ENCODE results near the gene GTF3A.
"Not testable (repeated sequence)": the region's sequence is repeated elsewhere in the genome, so short reads cannot be mapped to it uniquely, and the experiment has no call there.

GTF3A gene

DNA sequence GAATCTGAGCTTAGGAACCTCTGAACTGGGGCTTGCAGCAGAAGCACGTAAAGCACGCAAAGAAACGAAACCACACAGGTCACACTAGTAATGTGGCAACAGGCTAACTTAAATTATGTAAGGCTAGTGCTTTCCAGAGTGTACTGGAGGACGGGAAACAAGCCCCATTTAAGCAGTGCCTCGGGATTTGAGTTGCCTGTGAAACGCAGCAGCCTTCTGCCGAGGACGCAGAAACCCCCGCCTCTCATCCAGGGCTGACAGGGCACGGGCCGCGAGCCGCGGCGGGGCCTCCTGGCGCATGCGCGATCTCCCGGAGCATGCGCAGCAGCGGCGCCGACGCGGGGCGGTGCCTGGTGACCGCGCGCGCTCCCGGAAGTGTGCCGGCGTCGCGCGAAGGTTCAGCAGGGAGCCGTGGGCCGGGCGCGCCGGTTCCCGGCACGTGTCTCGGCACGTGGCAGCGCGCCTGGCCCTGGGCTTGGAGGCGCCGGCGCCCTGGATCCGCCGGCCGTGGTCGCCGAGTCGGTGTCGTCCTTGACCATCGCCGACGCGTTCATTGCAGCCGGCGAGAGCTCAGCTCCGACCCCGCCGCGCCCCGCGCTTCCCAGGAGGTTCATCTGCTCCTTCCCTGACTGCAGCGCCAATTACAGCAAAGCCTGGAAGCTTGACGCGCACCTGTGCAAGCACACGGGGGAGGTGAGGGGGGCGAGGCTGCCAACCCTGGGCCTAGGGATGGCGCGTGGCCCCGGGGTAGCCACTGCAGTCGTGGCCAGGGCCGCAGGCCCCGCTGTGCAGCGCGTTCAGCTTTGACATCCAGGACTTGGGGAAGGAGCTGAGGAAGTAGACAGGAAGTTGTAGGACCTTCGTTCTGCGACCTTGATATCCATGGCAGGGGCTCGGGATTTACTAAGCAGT, at the start of gene GTF3A:
Gene GTF3A (plus strand): TSS at position 374 of the 912 bp plus-strand sequence.
- DNase-seq = peak; percentile 88

DNA sequence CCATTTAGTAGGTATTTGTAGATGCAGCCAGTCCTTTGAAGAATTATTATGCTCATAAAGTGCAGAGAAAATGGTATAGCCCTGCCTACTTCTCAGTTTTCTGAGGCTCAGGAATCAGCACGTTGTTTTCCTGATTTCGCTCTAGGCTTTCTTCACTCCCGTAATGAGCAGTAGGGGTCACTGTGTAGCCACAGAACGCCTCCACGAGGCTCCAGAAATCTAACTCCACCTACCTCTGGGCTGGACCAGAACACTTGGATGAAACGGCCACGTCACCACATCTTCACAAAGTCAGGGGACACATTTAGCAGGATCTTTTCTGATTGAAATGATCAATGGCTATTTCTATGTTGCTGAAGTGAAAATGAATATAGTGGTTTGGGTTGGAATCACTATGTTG, 49.8 kb upstream of the GTF3A start:
- peak; percentile 65 for DNase-seq

DNA sequence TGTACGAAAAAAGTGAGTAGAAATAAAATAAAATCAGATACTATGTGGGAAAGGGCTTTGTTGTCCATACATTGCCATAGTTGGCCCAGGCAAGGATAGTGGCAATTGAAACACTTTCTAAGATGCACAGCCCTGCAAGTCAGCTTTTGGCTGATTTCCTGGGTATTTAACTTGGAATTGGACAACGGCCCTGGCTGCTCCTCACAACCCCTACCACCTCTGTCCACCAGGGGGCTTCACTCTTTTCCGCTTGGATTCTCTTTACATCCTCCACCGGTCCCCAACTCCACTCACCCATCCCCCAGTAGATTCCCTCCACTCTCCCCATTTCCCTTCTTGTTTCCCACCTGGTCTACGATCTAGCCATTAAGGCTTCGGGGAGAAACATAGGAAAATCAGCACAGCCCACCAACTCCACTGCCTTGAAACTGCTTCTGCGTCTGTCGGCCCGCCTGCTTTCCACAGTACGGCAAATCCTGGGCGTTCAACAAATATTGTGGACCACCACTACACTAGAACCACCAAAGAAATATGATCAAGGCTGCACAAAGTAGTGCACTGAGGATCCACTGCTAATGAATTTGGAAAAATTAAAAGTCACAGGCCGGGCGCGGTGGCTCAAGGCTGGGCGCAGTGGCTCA, 48.6 kb upstream of the GTF3A start:
- peak; percentile 80 for DNase-seq

DNA sequence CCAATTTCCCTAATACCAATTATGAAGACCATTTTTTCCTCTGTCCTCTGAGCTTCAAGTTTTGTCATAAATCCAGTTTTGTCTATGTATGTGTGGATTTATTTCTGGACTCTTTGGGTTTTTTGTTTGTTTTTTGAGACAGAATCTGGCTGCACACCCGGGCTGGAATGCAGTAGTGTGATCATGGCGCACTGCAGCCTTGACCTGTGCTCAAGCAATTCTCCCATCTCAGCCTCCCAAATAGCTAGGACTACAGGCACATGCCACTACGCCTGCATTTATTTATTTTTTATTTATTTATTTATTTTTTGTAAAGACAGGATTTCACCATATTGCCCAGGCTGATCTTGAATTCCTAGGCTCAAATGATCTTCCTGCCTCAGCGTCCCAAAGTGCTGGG, 45.3 kb upstream of the GTF3A start:
- DNase-seq = no peak

DNA sequence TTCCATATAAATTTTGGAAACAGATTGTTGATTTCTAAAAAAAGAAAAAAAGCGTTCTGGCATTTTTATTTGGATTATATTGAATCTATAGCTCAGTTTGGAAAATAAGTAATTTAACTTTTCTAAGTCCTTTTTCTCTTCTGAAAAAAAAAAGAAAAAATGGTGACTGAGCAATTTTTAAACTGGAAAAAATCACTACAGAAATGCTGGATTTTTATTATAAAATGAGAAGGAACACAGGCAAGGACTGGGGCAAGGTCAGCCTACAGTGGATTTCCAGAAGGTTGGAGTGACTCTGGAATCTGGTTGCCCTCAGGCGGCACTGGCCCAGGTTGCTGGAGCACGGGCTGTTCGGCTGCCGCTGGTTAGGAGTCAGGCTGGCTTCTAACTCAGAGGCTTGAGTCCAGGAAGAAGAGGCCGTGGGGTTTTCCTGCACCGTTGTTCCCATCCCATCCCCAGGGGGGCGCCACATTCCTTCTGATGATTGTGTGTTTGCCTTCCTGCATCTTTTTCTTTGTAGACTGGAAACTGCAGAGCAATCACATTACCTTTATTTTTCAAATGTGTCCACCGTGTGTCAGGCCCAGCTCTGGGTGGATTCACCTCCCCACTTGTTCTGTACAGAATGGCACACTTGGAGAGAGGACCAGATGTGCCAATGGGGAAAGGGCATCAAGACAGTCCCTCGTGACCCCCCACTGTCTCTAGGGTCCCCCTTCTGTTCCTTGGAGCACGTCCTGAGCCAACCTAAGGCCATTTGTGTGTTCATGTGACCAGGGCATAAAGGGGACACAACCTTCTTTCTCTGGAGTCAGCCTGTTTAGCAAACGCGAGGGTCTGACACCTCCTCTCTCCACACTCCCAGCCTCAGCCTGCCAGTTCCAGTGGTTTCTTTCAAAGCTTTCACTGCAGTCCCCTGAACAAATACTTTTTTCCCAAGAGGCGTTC, 44.5 kb upstream of the GTF3A start:
- DNase-seq = peak; percentile 82

DNA sequence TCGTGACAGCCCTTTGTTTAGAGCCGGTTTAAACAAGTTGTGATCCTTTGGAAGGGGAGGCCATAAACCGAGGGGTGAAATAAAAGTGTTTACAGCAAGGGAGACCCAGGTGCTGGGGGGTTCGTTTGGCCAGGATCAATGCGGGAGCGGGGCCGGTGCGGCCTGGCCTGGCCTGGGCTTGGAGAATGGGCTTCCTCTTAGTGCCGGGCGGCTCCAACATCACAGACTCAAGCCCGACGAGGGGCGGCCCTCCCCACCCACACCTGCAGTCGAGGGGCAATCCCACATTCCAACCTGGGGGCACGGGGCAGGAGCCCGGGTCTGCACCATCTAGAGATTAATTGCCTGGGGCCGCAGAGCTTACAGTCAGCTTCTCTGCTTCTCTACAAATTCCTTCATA, 42.8 kb upstream of the GTF3A start:
- no peak for DNase-seq

DNA sequence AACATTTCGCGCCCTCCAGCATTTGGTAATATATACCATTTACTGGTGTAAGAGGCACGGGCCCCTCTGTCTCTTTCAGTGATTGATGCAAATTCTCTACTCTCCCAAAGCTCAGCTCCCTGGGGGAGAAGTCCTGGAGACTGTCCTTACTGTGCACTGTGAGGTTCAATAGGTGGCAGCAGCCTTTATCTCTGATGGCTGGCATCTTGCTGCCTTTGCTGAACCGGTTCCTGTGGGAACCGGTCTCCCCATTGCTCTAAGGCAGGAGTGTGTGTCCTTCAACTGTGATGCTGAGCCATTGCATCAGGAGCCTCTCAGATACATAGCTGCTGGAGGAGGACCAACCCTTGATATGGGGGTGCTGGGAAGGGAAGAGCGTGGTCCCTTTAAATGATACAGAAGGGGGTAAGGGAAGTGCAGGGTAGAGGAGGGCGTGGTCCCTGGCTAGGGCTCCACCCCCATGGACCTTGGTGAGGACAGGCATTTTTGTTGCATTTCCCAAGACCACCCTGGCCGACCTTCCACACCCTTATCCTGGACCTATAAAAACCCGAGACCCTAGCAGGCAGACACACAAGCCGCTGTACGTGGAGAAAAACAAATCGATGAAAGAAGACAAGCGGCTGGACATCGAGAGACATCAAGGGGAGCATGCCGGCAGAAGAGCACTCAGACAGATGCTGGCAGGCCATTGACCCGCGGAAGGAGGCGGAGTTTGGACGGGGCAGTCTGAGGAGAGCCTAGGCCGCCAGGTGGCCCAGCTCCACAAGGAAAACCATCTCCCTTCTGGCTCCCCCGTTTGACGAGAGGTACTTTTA, 41.1 kb upstream of the GTF3A start:
- no peak for DNase-seq

DNA sequence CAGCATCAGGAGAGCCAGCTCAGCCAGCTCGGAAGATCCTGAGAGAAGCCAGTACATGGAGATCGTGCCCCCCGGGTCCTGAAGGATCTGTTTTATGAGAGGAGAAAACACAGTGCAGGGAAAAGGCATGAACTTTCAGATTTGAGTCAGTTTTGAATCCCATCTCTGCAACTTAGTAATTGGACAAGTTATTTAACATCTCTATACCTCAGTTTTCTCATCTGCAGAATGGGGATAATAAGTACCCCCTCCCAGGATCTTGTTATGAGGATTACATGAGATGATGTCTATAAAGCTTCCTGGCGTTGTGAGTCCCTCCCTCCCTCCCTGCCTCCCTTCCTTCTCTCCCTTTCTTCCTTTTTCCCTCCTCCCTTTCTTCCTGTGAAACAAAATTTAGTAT, 40.1 kb upstream of the GTF3A start:
- no peak for DNase-seq

DNA sequence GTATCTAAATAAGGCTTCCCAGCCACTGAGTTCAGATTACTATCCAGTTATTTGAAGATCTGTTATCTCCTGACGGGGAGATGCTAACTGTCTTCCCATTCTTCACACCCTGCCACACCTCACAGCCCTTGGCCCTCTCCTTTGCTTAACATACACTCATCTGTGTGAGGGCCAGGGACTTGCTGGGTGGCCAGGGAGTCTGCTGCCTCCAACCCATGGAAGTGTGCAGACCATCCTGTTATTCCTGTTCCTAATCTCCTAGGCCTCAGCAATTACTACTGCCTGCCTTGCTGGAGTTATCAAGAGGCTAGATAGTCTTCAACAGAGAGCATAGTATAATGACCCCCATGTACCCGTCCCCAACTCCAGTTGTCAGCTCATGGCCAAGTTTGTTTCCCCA, 36.2 kb upstream of the GTF3A start:
- no peak for DNase-seq

DNA sequence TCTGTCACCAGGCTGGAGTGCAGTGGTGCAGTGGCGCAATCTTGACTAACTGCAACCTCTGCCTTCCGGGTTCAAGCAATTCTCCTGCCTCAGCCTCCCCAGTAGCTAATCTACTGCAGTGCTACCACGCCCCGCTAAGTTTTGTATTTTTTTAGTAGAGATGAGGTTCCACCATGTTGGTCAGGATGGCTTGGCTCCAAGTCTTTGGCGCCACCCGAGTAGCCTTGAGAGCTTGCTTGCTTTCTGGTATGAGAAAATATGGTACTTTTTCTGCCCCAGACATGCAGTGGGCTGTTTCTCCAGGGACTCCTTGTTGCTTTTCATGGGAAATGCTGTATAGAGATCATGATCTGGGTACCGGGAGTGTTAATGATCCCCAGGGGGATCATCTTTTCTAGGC, 34.5 kb upstream of the GTF3A start:
- no peak for DNase-seq

DNA sequence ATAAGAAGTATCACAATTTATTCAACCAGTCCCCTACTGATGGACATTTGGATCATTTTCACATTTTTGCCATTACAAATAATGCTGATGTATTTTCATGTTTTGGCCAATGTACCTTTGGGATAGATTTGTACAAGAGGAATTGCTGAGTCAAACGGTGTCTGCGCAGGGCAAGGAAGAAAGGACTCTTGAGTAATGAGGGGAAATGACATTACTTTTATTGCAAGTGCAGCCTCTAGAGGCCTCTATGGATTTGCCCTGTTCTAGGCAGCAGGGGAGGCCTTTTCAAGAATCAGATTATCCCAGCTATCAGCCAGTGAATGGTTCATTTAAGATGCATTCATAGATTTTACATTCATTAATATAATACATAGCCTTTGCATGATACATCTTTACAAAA, 32.9 kb upstream of the GTF3A start:
- no peak for DNase-seq

DNA sequence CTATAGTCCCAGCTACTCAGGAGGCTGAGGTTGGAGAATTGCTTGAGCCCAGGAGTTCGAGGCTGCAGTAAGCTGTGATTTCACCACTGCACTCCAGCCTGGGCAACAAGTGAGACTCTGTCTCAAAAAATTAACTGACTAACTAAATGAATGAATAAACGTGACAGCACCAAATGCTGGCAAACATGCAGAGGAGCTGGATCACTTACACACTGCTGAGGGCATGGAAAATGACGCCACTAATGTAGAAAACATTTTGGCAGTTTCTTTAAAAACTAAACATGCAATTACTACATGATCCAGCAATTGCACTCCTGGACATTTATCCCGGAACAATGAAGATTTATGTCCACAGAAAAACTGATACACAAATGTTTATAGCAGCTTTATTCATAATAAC, 31.3 kb upstream of the GTF3A start:
- DNase-seq = no peak

DNA sequence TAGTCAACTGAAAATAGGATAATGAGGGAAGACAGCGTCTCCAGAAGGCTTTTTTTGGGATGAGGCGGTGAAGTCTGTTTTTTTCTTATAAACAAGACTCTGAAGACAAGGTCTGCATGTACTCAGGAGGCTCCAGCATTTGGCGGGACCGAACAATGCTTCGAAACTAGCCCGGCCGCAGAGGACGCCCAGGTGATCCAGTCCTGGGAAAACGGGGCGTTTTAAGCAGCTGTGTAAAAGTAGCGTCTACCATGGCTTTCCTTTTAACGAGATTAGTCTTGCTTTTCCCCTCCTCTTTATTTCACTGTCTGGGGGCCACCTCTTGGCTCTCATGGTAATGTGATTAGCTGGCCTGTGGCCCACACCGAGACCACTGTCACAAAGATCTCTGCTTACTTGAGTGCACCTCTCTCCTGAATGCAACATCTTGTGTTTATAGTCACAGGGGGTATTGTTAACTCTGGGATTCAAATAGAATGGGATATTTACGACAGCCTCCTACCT, 29.4 kb upstream of the GTF3A start:
- DNase-seq = no peak

DNA sequence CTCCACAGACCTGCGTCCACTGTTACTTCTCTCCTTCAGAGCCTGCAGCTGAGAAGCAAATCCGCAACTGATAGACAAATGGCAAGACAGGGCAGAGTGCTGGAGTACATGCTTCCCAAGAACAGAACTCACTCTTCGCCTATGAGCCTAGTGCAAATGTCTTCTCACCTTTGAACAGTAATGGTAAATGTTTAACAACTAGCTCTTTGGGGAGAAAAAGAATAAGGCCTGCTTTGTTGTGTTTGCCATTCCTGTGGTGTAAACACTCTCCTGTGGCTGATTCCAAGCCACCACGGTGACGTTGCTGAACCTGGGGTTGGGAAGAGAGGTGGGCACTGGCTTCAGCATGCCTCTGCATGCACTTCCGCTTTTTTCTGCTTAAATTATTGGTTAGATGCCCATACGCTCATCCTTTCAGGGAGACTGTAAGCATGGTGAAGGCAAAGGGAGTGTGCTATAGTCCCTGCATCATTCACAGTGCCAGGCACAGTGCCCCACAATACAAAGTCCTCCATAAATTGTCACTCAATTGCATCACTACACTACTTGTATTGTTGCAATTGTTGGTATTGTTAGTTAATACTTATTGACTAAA, 28.1 kb upstream of the GTF3A start:
- DNase-seq = no peak

DNA sequence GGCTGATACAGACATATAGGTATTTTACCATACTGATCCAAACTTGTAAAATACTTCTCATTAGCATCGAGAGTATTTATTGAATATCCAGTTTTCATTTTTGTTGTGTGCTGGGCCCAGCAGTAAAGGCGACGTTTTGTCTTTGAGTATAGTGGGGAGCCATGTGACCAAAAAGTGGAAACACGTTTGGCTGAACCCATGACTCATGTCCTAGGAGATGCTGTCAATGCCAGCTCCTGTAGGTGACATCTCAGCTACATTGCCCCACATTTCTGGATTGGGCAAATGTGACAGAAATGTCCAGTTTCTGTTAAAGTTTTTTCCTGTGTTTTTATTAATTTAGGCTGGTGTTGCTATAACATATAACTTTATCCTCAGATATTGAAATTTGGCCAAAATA, 26.1 kb upstream of the GTF3A start:
- no peak for DNase-seq

DNA sequence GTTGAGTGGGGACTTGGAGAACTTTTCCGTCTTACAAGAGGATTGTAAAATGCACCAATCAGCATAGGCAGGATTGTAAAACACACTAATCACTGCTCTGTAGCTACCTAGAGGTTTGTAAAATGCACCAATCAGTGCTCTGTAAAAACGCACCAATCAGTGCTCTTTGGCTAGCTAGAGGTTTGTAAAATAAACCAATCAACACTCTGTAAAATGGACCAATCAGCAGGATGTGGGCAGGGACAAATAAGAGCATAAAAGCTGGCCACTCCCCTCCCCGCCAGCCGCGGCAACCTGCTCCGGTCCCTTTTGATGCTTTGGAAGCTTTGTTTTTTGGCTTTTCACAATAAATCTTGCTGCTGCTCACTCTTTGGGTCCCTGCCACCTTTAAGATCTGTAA, 24.0 kb upstream of the GTF3A start:
- not testable (repeated sequence) for DNase-seq

DNA sequence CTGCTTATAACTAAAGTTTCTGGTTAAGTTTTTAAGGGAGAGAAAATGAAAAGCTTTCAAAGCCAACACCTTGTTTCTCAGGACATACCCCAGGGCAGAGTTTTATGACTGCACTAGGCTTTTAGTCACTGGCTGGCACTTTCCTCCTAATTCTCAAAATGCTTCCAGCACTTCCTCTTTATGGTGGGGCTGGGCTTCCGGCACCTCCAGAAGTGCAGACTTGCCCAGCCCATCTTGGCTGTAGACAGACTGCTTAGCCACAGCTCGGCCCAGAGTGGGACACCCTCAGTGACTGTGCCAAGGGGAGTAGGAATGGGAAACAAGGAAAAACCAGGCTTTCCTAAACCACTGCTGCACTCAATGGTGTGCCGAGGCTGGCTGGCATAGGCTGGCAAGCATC, 23.2 kb upstream of the GTF3A start:
- DNase-seq = no peak

DNA sequence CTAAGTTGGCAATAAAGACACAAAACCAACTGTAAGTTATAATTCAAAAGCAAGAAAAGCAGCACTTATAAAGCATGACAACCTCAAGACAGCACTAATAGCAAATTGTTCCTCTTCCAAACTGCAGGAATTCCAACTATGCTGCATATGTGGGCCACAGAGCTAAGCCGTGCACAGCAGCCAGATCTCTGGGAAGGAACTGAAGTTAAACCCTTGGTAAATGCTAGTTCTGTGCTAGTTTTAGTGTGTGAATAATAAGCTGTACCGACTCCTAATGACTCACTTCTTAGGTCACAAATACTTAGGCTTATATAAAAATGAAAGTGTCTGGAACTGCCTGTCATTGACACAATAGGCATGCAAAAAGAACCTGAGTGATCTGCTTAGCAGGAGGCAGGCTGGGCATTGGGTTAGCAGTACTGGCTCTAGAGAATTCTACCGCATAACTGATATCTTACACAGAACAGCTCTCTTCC, 21.2 kb upstream of the GTF3A start:
- no peak for DNase-seq

DNA sequence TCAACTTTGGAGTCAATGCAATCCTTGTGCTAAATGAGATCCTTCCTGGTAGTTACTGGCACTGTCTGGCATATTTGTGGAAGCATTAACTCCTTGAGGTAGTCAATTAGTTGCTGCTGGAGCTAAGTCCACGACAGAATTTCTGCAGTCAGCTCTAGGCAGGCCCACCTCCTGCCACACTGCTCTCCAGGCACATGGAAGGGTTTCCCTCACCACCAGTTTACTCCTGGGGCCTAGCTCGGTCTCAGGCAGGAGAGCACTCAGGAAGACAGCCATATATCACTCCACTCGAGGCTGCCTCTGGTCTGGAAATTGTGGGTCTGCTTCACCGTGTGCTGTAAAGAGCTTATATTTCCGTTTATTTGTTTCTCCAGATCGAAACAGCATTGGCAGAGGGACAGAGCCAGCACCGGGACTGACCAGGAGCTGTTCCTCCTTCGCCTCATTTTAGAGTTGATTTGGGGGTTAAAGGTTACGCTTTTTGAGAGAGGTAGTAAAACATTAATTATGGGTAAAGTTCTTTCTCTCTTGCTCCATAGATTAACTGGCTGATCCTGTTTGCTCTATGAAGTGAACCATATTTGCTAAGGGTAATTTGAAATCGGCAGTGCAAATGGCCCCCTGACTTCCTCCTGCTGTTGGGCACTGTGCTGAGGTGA, 20.6 kb upstream of the GTF3A start:
- DNase-seq = no peak

DNA sequence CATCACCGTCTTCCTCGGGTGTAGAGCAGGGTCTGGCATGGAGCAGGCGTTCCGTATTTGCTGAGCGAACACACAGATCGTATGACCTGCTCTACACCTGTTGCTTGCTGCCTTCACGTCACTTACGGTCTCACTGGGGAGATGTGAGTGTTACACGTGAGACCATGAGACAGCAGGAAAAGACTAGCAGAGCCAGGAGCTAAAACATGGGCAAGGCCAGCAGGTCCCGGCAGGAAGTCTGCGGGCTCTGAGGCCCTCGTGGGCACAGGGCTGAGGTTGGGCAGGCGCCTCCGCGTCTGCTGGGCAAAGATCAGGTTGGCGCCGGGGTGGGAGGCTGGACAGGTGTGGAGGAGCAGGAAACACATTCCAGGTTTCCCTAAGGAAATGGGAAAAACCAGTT, 19.7 kb upstream of the GTF3A start:
- DNase-seq = no peak

DNA sequence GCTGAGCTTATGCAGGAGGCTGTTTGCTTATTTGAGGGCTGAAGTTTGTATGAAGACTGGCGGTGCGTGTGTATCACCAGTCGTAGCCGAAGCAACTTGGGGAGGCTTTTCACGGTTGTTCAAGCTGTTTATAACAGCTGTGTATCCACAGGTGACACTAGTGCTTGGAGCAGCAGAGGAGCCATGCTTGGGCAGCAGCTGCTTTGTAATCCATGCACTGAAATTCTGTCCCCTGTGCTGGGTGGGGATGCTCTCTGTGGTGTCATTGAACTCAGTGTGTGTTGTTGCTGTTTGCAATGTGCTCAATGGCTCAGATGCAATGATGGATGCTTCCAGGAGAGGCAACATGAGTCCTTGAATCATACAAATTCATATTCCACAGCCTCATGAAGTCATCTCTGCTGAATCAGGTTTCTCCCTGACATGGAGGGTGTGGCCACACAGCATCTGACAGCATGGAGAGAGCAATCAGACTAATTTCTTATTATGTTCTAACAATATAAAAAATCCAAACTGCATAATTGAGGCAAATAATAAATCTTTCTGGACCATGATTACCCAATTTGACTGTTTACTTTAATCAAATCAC, 18.8 kb upstream of the GTF3A start:
- no peak for DNase-seq
